GM12875 (cell line): Measurements from ENCODE around the gene ASPN.
"Not testable (repeated sequence)": the region's sequence is repeated elsewhere in the genome, so short reads cannot be mapped to it uniquely, and the experiment has no call there.

ENCODE experiments used
- H3K4me3 ChIP-seq: one replicate; pipeline ENCODE4 v1.5.1; 2011; ENCODE audit warnings: low read depth, low read length, control low read depth
- TF ChIP-seq, protein P1 (sequence below): IDR thresholded peaks from 2 replicates; pipeline ENCODE4 v1.5.1; 2011; ENCODE audit warnings: low read depth, mild to moderate bottlenecking, control low read depth, inconsistent platforms, low read length, moderate library complexity, borderline replicate concordance; ENCODE audit not compliant: insufficient read depth

ASPN gene

DNA sequence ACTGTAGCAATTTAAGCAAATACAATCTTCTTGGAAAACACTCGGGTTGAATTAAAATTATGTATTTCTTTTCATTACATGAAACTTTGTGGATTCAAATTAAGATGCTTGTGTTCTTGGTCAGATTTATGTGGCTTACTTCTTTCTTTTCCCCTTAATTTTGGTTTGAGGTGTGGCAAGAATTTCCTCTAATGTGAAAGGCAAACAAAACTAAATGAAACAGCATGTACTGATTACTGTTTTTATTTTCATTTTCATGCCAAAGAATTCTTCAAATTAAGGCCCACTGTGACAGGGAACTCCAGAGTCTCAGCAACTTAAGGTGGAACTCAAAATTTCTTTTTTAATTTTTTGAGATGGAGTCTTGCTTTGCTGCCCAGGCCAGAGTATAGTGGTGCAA lies 58.0 kb downstream of the ASPN start, which contains the start of gene OMD:
OMD (minus strand) TSS at position 132 of the 400 bp plus-strand sequence. CDS start 6,913 bp downstream, outside the sequence.
- H3K4me3 ChIP-seq = no peak within 1 kb of the TSS
- TF ChIP-seq, protein P1, sequence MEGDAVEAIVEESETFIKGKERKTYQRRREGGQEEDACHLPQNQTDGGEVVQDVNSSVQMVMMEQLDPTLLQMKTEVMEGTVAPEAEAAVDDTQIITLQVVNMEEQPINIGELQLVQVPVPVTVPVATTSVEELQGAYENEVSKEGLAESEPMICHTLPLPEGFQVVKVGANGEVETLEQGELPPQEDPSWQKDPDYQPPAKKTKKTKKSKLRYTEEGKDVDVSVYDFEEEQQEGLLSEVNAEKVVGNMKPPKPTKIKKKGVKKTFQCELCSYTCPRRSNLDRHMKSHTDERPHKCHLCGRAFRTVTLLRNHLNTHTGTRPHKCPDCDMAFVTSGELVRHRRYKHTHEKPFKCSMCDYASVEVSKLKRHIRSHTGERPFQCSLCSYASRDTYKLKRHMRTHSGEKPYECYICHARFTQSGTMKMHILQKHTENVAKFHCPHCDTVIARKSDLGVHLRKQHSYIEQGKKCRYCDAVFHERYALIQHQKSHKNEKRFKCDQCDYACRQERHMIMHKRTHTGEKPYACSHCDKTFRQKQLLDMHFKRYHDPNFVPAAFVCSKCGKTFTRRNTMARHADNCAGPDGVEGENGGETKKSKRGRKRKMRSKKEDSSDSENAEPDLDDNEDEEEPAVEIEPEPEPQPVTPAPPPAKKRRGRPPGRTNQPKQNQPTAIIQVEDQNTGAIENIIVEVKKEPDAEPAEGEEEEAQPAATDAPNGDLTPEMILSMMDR = no peak

- TF ChIP-seq, protein P1 = no peak
- no peak overlapping the region for H3K4me3 ChIP-seq
Observed at GRCh38 chr9:92423612-92424011, 58.7 kb downstream of the ASPN start.

DNA sequence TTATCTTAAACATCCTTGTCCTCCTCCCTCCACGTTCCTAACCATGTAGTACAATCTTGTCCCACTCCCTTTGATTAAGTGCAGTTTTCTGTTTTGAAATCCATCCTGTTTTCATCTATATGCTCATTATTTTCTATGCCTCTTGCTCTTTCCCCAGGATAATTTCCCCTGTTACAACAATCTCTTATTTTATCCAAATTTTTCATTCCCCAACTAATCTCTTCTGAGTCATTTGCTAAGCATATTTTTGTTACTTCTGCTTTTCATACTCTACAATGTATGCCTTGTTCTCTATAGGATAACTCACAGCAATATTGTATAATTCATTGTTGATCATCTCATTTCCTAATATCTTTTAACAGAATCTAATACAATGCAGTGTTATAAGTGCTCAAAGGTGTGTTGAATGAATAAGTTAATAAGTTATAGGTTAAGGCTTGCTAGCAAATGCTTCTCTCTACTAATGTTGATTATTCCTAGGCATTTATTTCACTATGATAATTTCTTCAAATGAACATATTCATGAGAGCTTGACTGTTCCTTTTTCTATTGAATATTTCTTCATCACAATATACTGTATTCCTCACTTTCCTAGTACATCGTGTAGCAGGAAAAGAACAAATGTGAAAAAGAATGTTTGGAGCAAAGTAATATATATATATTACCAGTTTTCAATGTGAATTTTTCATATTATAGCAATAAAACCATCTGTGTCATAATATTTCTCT lies 59.5 kb downstream of the ASPN start:
- H3K4me3 ChIP-seq = no peak overlapping the region
- TF ChIP-seq, protein P1 = no peak

DNA sequence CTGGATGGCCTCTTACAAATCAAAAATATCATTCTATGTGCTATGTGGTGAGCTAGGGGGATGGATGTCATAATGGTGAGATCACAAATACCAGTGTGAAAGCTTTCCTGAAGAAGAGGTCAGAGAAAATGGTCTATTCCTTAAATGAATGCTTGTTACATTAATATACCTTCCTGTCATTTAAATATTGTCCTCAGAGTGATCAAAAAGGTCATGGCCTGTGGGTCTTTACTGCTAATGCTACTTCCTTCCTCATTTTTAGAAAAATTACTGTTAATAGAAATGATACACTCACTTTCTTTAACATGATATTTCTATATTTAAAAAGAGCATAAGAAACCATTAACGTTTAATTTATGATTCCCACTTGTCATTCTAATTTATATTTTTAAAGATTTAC lies 67.7 kb downstream of the ASPN start:
- no peak overlapping the region for H3K4me3 ChIP-seq
- TF ChIP-seq, protein P1 = no peak

DNA sequence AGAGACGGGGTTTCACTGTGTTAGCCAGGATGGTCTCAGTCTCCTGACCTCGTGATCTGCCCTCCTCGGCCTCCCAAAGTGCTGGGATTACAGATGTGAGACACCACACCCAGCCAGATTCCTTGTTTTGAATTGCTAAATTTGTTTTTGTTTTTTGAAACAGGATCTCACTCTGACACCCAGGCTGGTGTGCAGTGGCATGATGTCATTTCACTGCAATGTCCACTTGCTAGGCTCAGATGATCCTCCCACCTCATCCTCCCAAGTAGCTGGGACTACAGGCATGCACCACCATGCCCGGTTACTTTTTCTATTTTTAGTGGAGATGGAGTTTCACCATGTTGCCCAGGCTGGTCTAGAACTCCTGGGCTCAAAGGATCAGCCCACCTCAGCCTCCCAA lies 71.1 kb downstream of the ASPN start:
- H3K4me3 ChIP-seq = not testable (repeated sequence)

GRCh38 chr9:92408747-92409478 lies 73.4 kb downstream of the ASPN start:
- no peak overlapping the region for H3K4me3 ChIP-seq
- TF ChIP-seq, protein P1 = no peak

GRCh38 chr9:92407818-92408217 lies 74.5 kb downstream of the ASPN start:
- TF ChIP-seq, protein P1 = no peak
- H3K4me3 ChIP-seq = no peak overlapping the region
